Panc1 (cell line): ENCODE measurements around the gene UBASH3A. TPM values are rescaled to one million over a fixed set of nuclear protein-coding genes. Genes with fewer than 3 reads are reported as not detected.

ENCODE experiments used
- ATAC-seq: fragments of 200-7000 bp; cut with Tn5 transposase; 2 replicates; pipeline ENCODE4 v1.9.1; 2020; ENCODE audit warnings: mild to moderate bottlenecking, moderate library complexity
- BruUV-seq: library from RNA; stranded (reverse); fragments of 400-500 nt; replicated peaks from 2 replicates; lab custom pipeline; 2021; lab: Mats Ljungman, UMichigan
- CTCF ChIA-PET: fragments of 300-600 bp; sonication (Branson Sonifier 250); formaldehyde crosslinking; loops from one replicate; lab custom pipeline; 2022; ENCODE audit warnings: antibody characterized with exemption; lab: Charles Lee
- POLR2A ChIA-PET: fragments of 300-600 bp; sonication (Branson Sonifier 250); formaldehyde crosslinking; loops from one replicate; lab custom pipeline; 2022; ENCODE audit warnings: antibody characterized with exemption; lab: Charles Lee
- DNase-seq: peaks from one replicate; pipeline ENCODE4 v3.0.0-alpha.2; 2010; ENCODE audit warnings: low read depth, low spot score
- H3K27ac ChIP-seq: 2 replicates; pipeline ENCODE4 v1.5.1; 2011; ENCODE audit warnings: mild to moderate bottlenecking, low read length, inconsistent platforms
- H3K27me3 ChIP-seq: fragments of 200-500 bp; sonication (Bioruptor generic); 2 replicates; pipeline ENCODE4 v1.6.0; 2014; ENCODE audit warnings: low read length, inconsistent platforms; ENCODE audit not compliant: control insufficient read depth, insufficient read depth
- H3K36me3 ChIP-seq: fragments of 200-500 bp; sonication (Bioruptor generic); 2 replicates; pipeline ENCODE4 v1.5.1; 2014; ENCODE audit warnings: inconsistent platforms, mild to moderate bottlenecking, low read length, moderate library complexity; ENCODE audit not compliant: control insufficient read depth, insufficient read depth
- H3K4me1 ChIP-seq: 2 replicates; pipeline ENCODE4 v1.5.1; 2011; ENCODE audit warnings: inconsistent platforms, mild to moderate bottlenecking, low read length, moderate library complexity; ENCODE audit not compliant: control insufficient read depth, insufficient read depth
- H3K4me3 ChIP-seq, 2 experiments: 2 replicates each; pipeline ENCODE4 v1.5.1; 2011 to 2012; ENCODE audit warnings: low read depth in 2 of 2, low read length in 2 of 2, mild to moderate bottlenecking in 2 of 2, inconsistent platforms in 1 of 2, moderate library complexity in 1 of 2
- H3K9me3 ChIP-seq: fragments of 200-500 bp; sonication (Bioruptor generic); 2 replicates; pipeline ENCODE4 v1.5.1; 2014; ENCODE audit warnings: low read depth, mild to moderate bottlenecking, inconsistent platforms, low read length, moderate library complexity; ENCODE audit not compliant: control insufficient read depth, insufficient read depth
- POLR2AphosphoS5 ChIP-seq: IDR thresholded peaks from 2 replicates; pipeline ENCODE4 v1.6.1; 2012; ENCODE audit warnings: mild to moderate bottlenecking, low read depth, low read length, moderate library complexity
- SIN3A ChIP-seq: IDR thresholded peaks from 2 replicates; pipeline ENCODE4 v1.6.1; 2012; ENCODE audit warnings: low read depth, mild to moderate bottlenecking, low read length, moderate library complexity, borderline replicate concordance; ENCODE audit not compliant: insufficient read depth
- TCF7L2 ChIP-seq: IDR thresholded peaks from 2 replicates; pipeline ENCODE4 v1.6.1; 2011; ENCODE audit warnings: mild to moderate bottlenecking, low read depth, low read length, inconsistent platforms
- in situ Hi-C: cut with HindIII; loops from 2 replicates; pipeline ENCODE4 v1.10.0; 2016; ENCODE audit warnings: low sequenced_read_pairs, low pct_unique_long_range_greater_than_20kb
- intact Hi-C: fragments of 100-400 bp; cut with micrococcal nuclease; formaldehyde crosslinking; loops from one replicate; pipeline ENCODE4 v1.10.0; 2022; ENCODE audit not compliant: unreplicated experiment
- total RNA-seq: library from RNA; stranded (reverse); gene quantifications from one replicate; pipeline ENCODE4 v1.2.1, GENCODE V29; 2021; ENCODE audit not compliant: unreplicated experiment
- TF ChIP-seq, protein P1 (sequence below): fragments of 450-650 bp; IDR thresholded peaks from 2 replicates; pipeline ENCODE4 v1.5.1; 2017; ENCODE audit warnings: mild to moderate bottlenecking
- TF ChIP-seq, protein P2 (sequence below), 2 experiments: IDR thresholded peaks; 2 replicates each; pipeline ENCODE4 v1.6.1; 2011 to 2012; ENCODE audit warnings: low read depth in 2 of 2, control low read depth in 1 of 2, low read length in 1 of 2, mild to moderate bottlenecking in 1 of 2, moderate library complexity in 1 of 2; ENCODE audit not compliant: insufficient read depth in 1 of 2

The UBASH3A gene
- total RNA-seq, 1 experiment from 2014 or later = 0.33 TPM

DNA sequence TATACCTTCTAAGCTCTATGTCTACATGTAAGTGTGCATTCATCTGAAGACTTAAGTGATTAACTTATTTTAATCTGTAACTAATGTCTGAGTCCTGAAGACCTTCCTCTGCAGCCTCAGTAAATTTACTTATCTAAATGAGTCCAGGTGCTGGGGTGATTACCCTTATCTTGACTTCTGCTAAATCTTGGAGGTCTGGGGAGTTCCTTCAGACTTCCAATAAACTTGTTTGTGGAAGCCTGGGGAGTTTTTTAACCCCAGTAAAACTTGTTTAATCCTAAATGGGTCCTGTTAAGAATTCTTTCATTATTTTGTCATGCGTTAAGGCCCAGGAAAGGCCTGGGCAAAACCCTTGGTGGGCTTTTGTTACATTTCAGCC, 55.4 kb downstream of the UBASH3A start:
- H3K9me3 ChIP-seq = no peaks in the 10 kb centered on the region
- intact Hi-C loops = no loop called here
- POLR2A ChIA-PET = no interaction called here
- DNase-seq (no peak), ATAC-seq (no peak)
- in situ Hi-C loops = no loop called here
- H3K27me3 ChIP-seq = no peaks in the 10 kb centered on the region
- H3K4me3 ChIP-seq = no peak overlapping the region
- TF ChIP-seq SIN3A = no peak
- TF ChIP-seq, protein P1, sequence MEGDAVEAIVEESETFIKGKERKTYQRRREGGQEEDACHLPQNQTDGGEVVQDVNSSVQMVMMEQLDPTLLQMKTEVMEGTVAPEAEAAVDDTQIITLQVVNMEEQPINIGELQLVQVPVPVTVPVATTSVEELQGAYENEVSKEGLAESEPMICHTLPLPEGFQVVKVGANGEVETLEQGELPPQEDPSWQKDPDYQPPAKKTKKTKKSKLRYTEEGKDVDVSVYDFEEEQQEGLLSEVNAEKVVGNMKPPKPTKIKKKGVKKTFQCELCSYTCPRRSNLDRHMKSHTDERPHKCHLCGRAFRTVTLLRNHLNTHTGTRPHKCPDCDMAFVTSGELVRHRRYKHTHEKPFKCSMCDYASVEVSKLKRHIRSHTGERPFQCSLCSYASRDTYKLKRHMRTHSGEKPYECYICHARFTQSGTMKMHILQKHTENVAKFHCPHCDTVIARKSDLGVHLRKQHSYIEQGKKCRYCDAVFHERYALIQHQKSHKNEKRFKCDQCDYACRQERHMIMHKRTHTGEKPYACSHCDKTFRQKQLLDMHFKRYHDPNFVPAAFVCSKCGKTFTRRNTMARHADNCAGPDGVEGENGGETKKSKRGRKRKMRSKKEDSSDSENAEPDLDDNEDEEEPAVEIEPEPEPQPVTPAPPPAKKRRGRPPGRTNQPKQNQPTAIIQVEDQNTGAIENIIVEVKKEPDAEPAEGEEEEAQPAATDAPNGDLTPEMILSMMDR = no peak
- CTCF ChIA-PET = no interaction called here
- H3K36me3 ChIP-seq = no peaks in the 10 kb centered on the region
- BruUV-seq = no TSS peak
- no peaks in the 10 kb centered on the region for H3K4me1 ChIP-seq
- H3K27ac ChIP-seq = no peak overlapping the region

DNA sequence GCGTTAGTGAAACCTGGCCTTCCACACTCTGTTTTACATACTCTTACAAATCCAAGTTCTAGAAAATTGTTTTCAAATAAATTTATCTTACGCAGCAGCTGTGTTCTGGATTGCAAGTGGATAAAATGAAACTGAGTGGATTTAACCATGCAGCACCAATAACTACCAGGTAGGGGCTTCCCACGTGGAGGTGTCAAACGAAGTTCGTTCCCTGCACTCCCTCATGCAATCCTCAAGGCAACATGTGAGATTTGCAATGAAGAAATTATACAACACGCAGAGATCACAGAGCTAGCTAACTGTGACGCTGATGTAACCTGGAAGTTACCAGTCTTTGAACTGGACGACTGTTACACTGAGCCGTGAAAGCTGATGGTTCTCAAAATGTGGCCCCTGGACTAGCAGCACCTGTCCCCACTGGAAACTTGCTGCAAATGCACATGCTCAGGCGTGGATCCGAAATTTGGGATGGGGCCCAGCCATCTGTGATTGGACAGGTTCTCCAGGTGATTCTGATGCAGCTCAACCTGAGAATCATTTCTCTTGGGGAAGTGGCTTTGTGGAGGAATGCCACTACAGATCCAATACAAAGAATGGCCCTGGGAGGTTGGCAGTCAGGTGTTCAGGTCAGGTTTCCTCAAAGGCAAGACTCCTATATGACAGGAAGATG, 56.0 kb downstream of the UBASH3A start:
- ChIA-PET CTCF (no interaction called here), POLR2A (no interaction called here)
- in situ Hi-C loops (no loop called here), intact Hi-C loops (no loop called here)
- DNase-seq (no peak), ATAC-seq (no peak)
- H3K9me3 ChIP-seq = no peaks in the 10 kb centered on the region
- no peaks in the 10 kb centered on the region for H3K27me3 ChIP-seq
- no peak overlapping the region for H3K4me3 ChIP-seq
- BruUV-seq = no TSS peak
- TF ChIP-seq, protein P1 = no peak
- H3K4me1 ChIP-seq = no peaks in the 10 kb centered on the region
- H3K27ac ChIP-seq = no peak overlapping the region
- no peaks in the 10 kb centered on the region for H3K36me3 ChIP-seq

DNA sequence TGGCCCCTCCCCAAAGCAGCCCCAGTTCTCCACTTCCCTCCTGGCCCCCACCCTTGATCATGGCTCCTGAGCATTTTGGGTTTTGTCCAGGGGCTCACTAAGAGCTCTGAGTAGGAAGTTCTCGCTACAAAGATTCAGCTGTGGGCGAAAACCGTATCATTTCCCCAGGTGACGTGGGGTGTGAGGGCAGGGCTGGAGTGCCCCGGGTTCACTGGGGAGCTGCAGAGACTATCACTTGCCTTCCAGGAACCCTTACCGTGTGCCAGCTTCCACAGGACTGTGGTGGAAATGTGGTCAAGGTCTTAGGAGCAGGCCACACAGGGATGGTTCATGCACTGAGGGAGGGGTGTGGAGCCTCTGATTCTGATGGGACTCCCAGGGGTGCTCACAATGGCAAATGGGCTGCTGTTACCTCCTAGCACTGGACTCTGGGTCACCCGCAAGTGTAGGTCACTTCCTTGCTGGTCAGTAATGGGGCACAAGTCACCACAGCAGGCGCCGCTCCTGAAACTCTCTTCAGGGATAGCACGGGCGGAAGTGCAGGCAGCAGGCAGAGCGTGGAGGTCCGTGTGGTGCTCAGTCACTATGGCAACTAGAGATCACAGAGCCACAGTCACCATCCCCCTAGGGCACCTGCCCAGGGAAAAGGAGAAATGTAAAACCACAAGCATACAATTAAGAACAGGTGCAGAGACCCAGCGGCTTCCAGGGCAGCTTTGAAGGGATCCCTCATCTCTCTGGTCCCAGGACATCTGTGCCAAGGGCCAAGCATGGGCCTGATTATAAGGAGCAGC, 56.9 kb downstream of the UBASH3A start:
- CTCF ChIA-PET = interaction anchor here (0.7 kb wide), 1 partner anchor 19 kb away, joined by 4 read pairs; no protein-coding TSS in a partner anchor
- TF ChIP-seq POLR2AphosphoS5 = no peak
- no peak for TF ChIP-seq SIN3A
- TF ChIP-seq, protein P1 = no peak
- TF ChIP-seq, protein P2, sequence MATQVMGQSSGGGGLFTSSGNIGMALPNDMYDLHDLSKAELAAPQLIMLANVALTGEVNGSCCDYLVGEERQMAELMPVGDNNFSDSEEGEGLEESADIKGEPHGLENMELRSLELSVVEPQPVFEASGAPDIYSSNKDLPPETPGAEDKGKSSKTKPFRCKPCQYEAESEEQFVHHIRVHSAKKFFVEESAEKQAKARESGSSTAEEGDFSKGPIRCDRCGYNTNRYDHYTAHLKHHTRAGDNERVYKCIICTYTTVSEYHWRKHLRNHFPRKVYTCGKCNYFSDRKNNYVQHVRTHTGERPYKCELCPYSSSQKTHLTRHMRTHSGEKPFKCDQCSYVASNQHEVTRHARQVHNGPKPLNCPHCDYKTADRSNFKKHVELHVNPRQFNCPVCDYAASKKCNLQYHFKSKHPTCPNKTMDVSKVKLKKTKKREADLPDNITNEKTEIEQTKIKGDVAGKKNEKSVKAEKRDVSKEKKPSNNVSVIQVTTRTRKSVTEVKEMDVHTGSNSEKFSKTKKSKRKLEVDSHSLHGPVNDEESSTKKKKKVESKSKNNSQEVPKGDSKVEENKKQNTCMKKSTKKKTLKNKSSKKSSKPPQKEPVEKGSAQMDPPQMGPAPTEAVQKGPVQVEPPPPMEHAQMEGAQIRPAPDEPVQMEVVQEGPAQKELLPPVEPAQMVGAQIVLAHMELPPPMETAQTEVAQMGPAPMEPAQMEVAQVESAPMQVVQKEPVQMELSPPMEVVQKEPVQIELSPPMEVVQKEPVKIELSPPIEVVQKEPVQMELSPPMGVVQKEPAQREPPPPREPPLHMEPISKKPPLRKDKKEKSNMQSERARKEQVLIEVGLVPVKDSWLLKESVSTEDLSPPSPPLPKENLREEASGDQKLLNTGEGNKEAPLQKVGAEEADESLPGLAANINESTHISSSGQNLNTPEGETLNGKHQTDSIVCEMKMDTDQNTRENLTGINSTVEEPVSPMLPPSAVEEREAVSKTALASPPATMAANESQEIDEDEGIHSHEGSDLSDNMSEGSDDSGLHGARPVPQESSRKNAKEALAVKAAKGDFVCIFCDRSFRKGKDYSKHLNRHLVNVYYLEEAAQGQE (IDR thresholded peaks at IDR 0.05; ENCODE audit: insufficient read depth in 1 of 2, low read depth in 2 of 2, low read length in 1 of 2) = no peak
- TF ChIP-seq TCF7L2 = no peak
- no TSS peak for BruUV-seq

More for the DNA sequence above, 56.9 kb downstream of the UBASH3A start:
- no peaks in the 10 kb centered on the region for H3K36me3 ChIP-seq
- intact Hi-C loops (no loop called here), in situ Hi-C loops (no loop called here)
- H3K27me3 ChIP-seq = no peaks in the 10 kb centered on the region
- no peak overlapping the region for H3K27ac ChIP-seq
- DNase-seq (no peak), ATAC-seq (no peak)
- POLR2A ChIA-PET = no interaction called here
- H3K4me1 ChIP-seq = no peaks in the 10 kb centered on the region
- no peak overlapping the region for H3K4me3 ChIP-seq
- no peaks in the 10 kb centered on the region for H3K9me3 ChIP-seq
